Keratinocyte (primary cell): ENCODE data around the gene HCFC1R1.

Experiments
- EZH2 ChIP-seq: IDR thresholded peaks from one replicate; pipeline ENCODE4 v1.6.1; 2012; ENCODE audit warnings: inconsistent platforms, mild to moderate bottlenecking, low read length, moderate library complexity
- TF ChIP-seq, protein P1 (sequence below), 3 experiments: IDR thresholded peaks in 1 of 3; conservative IDR thresholded peaks in 1 of 3; optimal IDR thresholded peaks in 1 of 3; 2 replicates in 2 of 3; 3 replicates in 1 of 3; pipeline versions ENCODE3 to v1.5.1; 2011; ENCODE audit warnings: low read length in 3 of 3, mild to moderate bottlenecking in 3 of 3, moderate library complexity in 2 of 3, control low read depth in 1 of 3, inconsistent platforms in 1 of 3; ENCODE audit not compliant: insufficient read depth in 2 of 3; ENCODE audit errors: extremely low read depth in 1 of 3

DNA sequence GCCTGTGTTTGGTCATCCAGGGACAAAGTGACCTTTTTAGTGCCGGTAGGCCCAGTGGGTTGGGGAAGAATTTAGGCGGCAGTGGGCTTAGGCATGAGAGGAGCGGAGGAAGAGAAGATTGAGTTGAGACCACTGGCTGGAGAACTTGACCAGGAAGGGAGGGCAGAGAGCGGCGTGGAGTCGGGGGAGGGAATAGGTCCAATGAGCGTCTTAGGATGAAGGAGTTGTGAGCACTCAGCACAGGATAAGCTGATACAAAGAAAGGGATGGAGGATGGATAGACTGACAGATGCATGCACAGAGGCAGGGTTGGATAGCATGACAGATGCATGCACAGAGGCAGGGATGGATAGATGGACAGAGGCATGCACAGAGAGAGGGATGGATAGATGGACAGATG, 49.7 kb upstream of the HCFC1R1 start:
- TF ChIP-seq EZH2, result no peak
- TF ChIP-seq, protein P1, sequence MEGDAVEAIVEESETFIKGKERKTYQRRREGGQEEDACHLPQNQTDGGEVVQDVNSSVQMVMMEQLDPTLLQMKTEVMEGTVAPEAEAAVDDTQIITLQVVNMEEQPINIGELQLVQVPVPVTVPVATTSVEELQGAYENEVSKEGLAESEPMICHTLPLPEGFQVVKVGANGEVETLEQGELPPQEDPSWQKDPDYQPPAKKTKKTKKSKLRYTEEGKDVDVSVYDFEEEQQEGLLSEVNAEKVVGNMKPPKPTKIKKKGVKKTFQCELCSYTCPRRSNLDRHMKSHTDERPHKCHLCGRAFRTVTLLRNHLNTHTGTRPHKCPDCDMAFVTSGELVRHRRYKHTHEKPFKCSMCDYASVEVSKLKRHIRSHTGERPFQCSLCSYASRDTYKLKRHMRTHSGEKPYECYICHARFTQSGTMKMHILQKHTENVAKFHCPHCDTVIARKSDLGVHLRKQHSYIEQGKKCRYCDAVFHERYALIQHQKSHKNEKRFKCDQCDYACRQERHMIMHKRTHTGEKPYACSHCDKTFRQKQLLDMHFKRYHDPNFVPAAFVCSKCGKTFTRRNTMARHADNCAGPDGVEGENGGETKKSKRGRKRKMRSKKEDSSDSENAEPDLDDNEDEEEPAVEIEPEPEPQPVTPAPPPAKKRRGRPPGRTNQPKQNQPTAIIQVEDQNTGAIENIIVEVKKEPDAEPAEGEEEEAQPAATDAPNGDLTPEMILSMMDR (optimal IDR thresholded peaks at IDR 0.05 in 1 of 3, IDR thresholded peaks at IDR 0.05 in 1 of 3, conservative IDR thresholded peaks at IDR 0.05 in 1 of 3; ENCODE audit: extremely low read depth in 1 of 3, insufficient read depth in 2 of 3, low read length in 3 of 3), result no peak
